ENCODE results near the gene ERC1. TPM values are rescaled to one million over a fixed set of nuclear protein-coding genes. Genes with fewer than 3 reads are reported as not detected.

The ERC1 gene
- total and polyA plus RNA-seq, 5 experiments from 2014 or later, result 14.0 to 51.9 (median 22.5) TPM

- POLR2A ChIA-PET, result no interaction called here
- no peaks in the 10 kb centered on the region for H3K27me3 Mint-ChIP-seq
- peaks cover 6 to 16% (median 11%) of the 10 kb centered on the region in 4 donors for H3K4me1 Mint-ChIP-seq
- H3K4me3 Mint-ChIP-seq, result no peak overlapping the region
- peak overlapping the region in 2 of 10 donors; percentile 13 to 62 for H3K27ac Mint-ChIP-seq
- DNase-seq, result no peak
- no peak for ATAC-seq
- H3K9me3 Mint-ChIP-seq, result no peaks in the 10 kb centered on the region
- H3K36me3 Mint-ChIP-seq, result peaks cover 0 to 18% (median 8%) of the 10 kb centered on the region in 3 donors
Measured at GRCh38 chr12:1282670-1283315, 291.8 kb downstream of the ERC1 start.

- no peaks in the 10 kb centered on the region for H3K9me3 Mint-ChIP-seq
- peaks cover 0 to 18% (median 6%) of the 10 kb centered on the region in 3 donors for H3K36me3 Mint-ChIP-seq
- DNase-seq, result no peak
- peaks cover 2 to 11% (median 5%) of the 10 kb centered on the region in 4 donors for H3K4me1 Mint-ChIP-seq
- H3K27me3 Mint-ChIP-seq, result no peaks in the 10 kb centered on the region
- POLR2A ChIA-PET, result no interaction called here
- H3K4me3 Mint-ChIP-seq, result no peak overlapping the region
- ATAC-seq, result no peak
- H3K27ac Mint-ChIP-seq, result peak overlapping the region in 1 of 10 donors; percentile 5
Measured at GRCh38 chr12:1283316-1283715, 292.3 kb downstream of the ERC1 start.

GRCh38 chr12:1284611-1285010 is 293.6 kb downstream of the ERC1 start:
- no peaks in the 10 kb centered on the region for H3K27me3 Mint-ChIP-seq
- no peak overlapping the region for H3K4me3 Mint-ChIP-seq
- H3K4me1 Mint-ChIP-seq, result peaks cover under 1 to 9% (median 3%) of the 10 kb centered on the region in 4 donors
- POLR2A ChIA-PET, result no interaction called here
- H3K27ac Mint-ChIP-seq, result peak overlapping the region in 3 of 10 donors; percentile 17 to 37 (median 27)
- no peak for DNase-seq
- no peaks in the 10 kb centered on the region for H3K9me3 Mint-ChIP-seq
- no peak for ATAC-seq
- peaks cover 0 to 20% (median 8%) of the 10 kb centered on the region in 3 donors for H3K36me3 Mint-ChIP-seq

- H3K27me3 Mint-ChIP-seq, result no peaks in the 10 kb centered on the region
- no peak for ATAC-seq
- POLR2A ChIA-PET, result no interaction called here
Measured at GRCh38 chr12:1287446-1287975, 296.5 kb downstream of the ERC1 start.

GRCh38 chr12:1288333-1288732 is 297.3 kb downstream of the ERC1 start:
- no peak overlapping the region for H3K4me3 Mint-ChIP-seq
- POLR2A ChIA-PET, result no interaction called here
- ATAC-seq (no peak), DNase-seq (no peak)
- peaks cover 3 to 9% (median 4%) of the 10 kb centered on the region in 4 donors for H3K4me1 Mint-ChIP-seq
- peaks cover 14 to 42% (median 26%) of the 10 kb centered on the region in 3 donors for H3K36me3 Mint-ChIP-seq
- no peak overlapping the region for H3K27ac Mint-ChIP-seq
- H3K27me3 Mint-ChIP-seq, result no peaks in the 10 kb centered on the region
- H3K9me3 Mint-ChIP-seq, result no peaks in the 10 kb centered on the region

More at GRCh38 chr12:1287446-1287975, 296.5 kb downstream of the ERC1 start:
- Mint-ChIP-seq H3K4me3 (no peak overlapping the region), H3K9me3 (no peaks in the 10 kb centered on the region), H3K4me1 (peaks cover 3 to 9% (median 4%) of the 10 kb centered on the region in 4 donors), H3K36me3 (peaks cover 14 to 46% (median 25%) of the 10 kb centered on the region in 3 donors), H3K27ac (peak overlapping the region in 1 of 10 donors; percentile 22)
- no peak for DNase-seq

- no peak for DNase-seq
- no peak for ATAC-seq
- no peaks in the 10 kb centered on the region for H3K9me3 Mint-ChIP-seq
- H3K4me3 Mint-ChIP-seq, result no peak overlapping the region
- H3K27ac Mint-ChIP-seq, result no peak overlapping the region
- POLR2A ChIA-PET, result no interaction called here
- no peaks in the 10 kb centered on the region for H3K27me3 Mint-ChIP-seq
- peaks cover 2 to 6% (median 4%) of the 10 kb centered on the region in 4 donors for H3K4me1 Mint-ChIP-seq
- peaks cover 14 to 46% (median 35%) of the 10 kb centered on the region in 3 donors for H3K36me3 Mint-ChIP-seq
Measured at GRCh38 chr12:1289371-1290155, 298.5 kb downstream of the ERC1 start.

GRCh38 chr12:1290716-1291115 is 299.7 kb downstream of the ERC1 start:
- peaks cover 0 to 4% (median under 1%) of the 10 kb centered on the region in 4 donors for H3K4me1 Mint-ChIP-seq
- ATAC-seq, result no peak
- H3K4me3 Mint-ChIP-seq, result no peak overlapping the region
- no peaks in the 10 kb centered on the region for H3K27me3 Mint-ChIP-seq
- peaks cover 18 to 50% (median 42%) of the 10 kb centered on the region in 3 donors for H3K36me3 Mint-ChIP-seq
- no peaks in the 10 kb centered on the region for H3K9me3 Mint-ChIP-seq
- peak overlapping the region in 2 of 10 donors; percentile 7 to 28 for H3K27ac Mint-ChIP-seq
- POLR2A ChIA-PET, result no interaction called here
- DNase-seq, result no peak

- ATAC-seq (no peak), DNase-seq (no peak)
- Mint-ChIP-seq H3K9me3 (no peaks in the 10 kb centered on the region), H3K4me1 (peaks cover 0 to 4% (median under 1%) of the 10 kb centered on the region in 4 donors), H3K27me3 (no peaks in the 10 kb centered on the region), H3K36me3 (peaks cover 18 to 56% (median 45%) of the 10 kb centered on the region in 3 donors), H3K4me3 (no peak overlapping the region), H3K27ac (peak overlapping the region in 1 of 10 donors; percentile 6)
- POLR2A ChIA-PET, result no interaction called here
Measured at GRCh38 chr12:1291601-1292332, 300.7 kb downstream of the ERC1 start.

GRCh38 chr12:1293901-1294300 is 302.9 kb downstream of the ERC1 start:
- ATAC-seq (no peak), DNase-seq (no peak)
- Mint-ChIP-seq H3K9me3 (no peaks in the 10 kb centered on the region), H3K27me3 (no peaks in the 10 kb centered on the region), H3K27ac (peak overlapping the region in 1 of 10 donors; percentile 28), H3K36me3 (peaks cover 26 to 70% (median 57%) of the 10 kb centered on the region in 3 donors), H3K4me1 (peaks cover 0 to 4% (median under 1%) of the 10 kb centered on the region in 4 donors), H3K4me3 (no peak overlapping the region)
- POLR2A ChIA-PET, result no interaction called here

- no peak overlapping the region for H3K4me3 Mint-ChIP-seq
- POLR2A ChIA-PET, result no interaction called here
- ATAC-seq, result no peak
- no peaks in the 10 kb centered on the region for H3K9me3 Mint-ChIP-seq
- no peaks in the 10 kb centered on the region for H3K27me3 Mint-ChIP-seq
- no peak for DNase-seq
- no peak overlapping the region for H3K27ac Mint-ChIP-seq
- H3K4me1 Mint-ChIP-seq, result no peaks in the 10 kb centered on the region
- peaks cover 12 to 67% (median 57%) of the 10 kb centered on the region in 3 donors for H3K36me3 Mint-ChIP-seq
Measured at GRCh38 chr12:1297206-1297605, 306.2 kb downstream of the ERC1 start.

GRCh38 chr12:1297639-1298175 is 306.7 kb downstream of the ERC1 start:
- ATAC-seq, result no peak
- no peak overlapping the region for H3K4me3 Mint-ChIP-seq
- POLR2A ChIA-PET, result no interaction called here
- H3K27me3 Mint-ChIP-seq, result no peaks in the 10 kb centered on the region
- peaks cover 12 to 67% (median 54%) of the 10 kb centered on the region in 3 donors for H3K36me3 Mint-ChIP-seq
- no peaks in the 10 kb centered on the region for H3K9me3 Mint-ChIP-seq
- DNase-seq, result no peak
- H3K4me1 Mint-ChIP-seq, result no peaks in the 10 kb centered on the region
- H3K27ac Mint-ChIP-seq, result peak overlapping the region in 1 of 10 donors; percentile 60

- POLR2A ChIA-PET, result interaction anchor here (0.6 kb wide), 1 partner anchor 336 kb away, joined by 7 read pairs; no protein-coding TSS in a partner anchor
- DNase-seq, result no peak
- H3K27ac Mint-ChIP-seq, result no peak overlapping the region
- no peaks in the 10 kb centered on the region for H3K27me3 Mint-ChIP-seq
- peaks cover 8 to 62% (median 39%) of the 10 kb centered on the region in 3 donors for H3K36me3 Mint-ChIP-seq
- ATAC-seq, result no peak
- peaks cover 0 to 5% (median 2%) of the 10 kb centered on the region in 4 donors for H3K4me1 Mint-ChIP-seq
- no peak overlapping the region for H3K4me3 Mint-ChIP-seq
- no peaks in the 10 kb centered on the region for H3K9me3 Mint-ChIP-seq
Measured at GRCh38 chr12:1300460-1300859, 309.4 kb downstream of the ERC1 start.
